Sigmoid colon (tissue), 7 donors: Measurements from ENCODE around the gene IZUMO2. TPM values are rescaled to one million over a fixed set of nuclear protein-coding genes. Genes with fewer than 3 reads are reported as not detected.

Source experiments
- DNase-seq: peaks from one replicate; pipeline ENCODE4 v3.0.0-alpha.2; 2019
- H3K27ac ChIP-seq, 4 donors: fragments of 200-600 bp; sonication (generic); one replicate each; pipeline ENCODE4 v1.5.1; 2016 to 2019; ENCODE audit warnings: mild to moderate bottlenecking in 1 of 4
- H3K27me3 ChIP-seq, 3 donors: fragments of 200-600 bp; sonication (generic); one replicate each; pipeline ENCODE4 v1.5.1; 2019; ENCODE audit warnings: mild to moderate bottlenecking in 1 of 3
- H3K36me3 ChIP-seq, 4 donors: fragments of 200-600 bp; sonication (generic); one replicate each; pipeline ENCODE4 v1.5.1; 2016 to 2019
- H3K4me1 ChIP-seq, 4 donors: fragments of 200-600 bp; sonication (generic); one replicate each; pipeline ENCODE4 v1.5.1; 2017 to 2019
- H3K4me3 ChIP-seq, 4 donors: fragments of 200-600 bp; sonication (generic); one replicate each; pipeline ENCODE4 v1.5.1; 2017 to 2019; ENCODE audit warnings: mild to moderate bottlenecking in 2 of 4, moderate library complexity in 1 of 4
- H3K9me3 ChIP-seq, 4 donors: fragments of 200-600 bp in 3 of 4; sonication (generic) in 3 of 4; one replicate each; pipeline versions ENCODE4 v1.5.1 to v1.6.1; 2013 to 2019
- CTCF ChIP-seq, 4 experiments: fragments of 450-650 bp in 3 of 4; fragments of 200-600 bp in 1 of 4; IDR thresholded peaks; one replicate each; pipeline ENCODE4 v1.5.1; 2016 to 2019; ENCODE audit warnings: antibody characterized with exemption in 4 of 4, mild to moderate bottlenecking in 3 of 4, moderate library complexity in 2 of 4
- EP300 ChIP-seq, 4 donors: sonication (generic); formaldehyde crosslinking; IDR thresholded peaks; one replicate each; pipeline ENCODE4 v1.6.1; 2017; ENCODE audit warnings: antibody characterized with exemption in 4 of 4
- POLR2A ChIP-seq, 2 donors: fragments of 450-650 bp; IDR thresholded peaks; one replicate each; pipeline ENCODE4 v1.6.1; 2016; ENCODE audit warnings: antibody characterized with exemption in 2 of 2, mild to moderate bottlenecking in 2 of 2, moderate library complexity in 2 of 2
- POLR2AphosphoS5 ChIP-seq, 4 donors: sonication (generic); formaldehyde crosslinking; IDR thresholded peaks; one replicate each; pipeline ENCODE4 v1.6.1; 2017; ENCODE audit warnings: antibody characterized with exemption in 4 of 4
- WGBS, 2 donors: extraction: QIAGEN DNeasy Blood & Tissue Kit; methylation state at CpG; one replicate each; pipeline ENCODE4 v1.1.7; 2013; 5-methylcytosine and 5-hydroxymethylcytosine counted together
- intact Hi-C: fragments of 100-400 bp; cut with DNase I; formaldehyde crosslinking; loops from one replicate; pipeline ENCODE4 v1.15.1; 2023
- polyA plus RNA-seq, 3 donors: library from polyadenylated mRNA; stranded (reverse); fragments of 200-250 nt; gene quantifications; one replicate each; pipeline ENCODE4 v1.2.3, GENCODE V29; 2013
- total RNA-seq, 4 donors: library from RNA; depleted of rRNA; stranded (reverse); fragments of >200 nt; gene quantifications; one replicate each; pipeline ENCODE4 v1.1.0, GENCODE V29; 2016
- donor health status: healthy with polysubstance abuse.
- donor health status: Bipolar disorder and iron deficiency.
- donor health status: healthy.

The IZUMO2 gene
- total and polyA plus RNA-seq, 7 donors: not detected

- Histone ChIP-seq H3K4me1 (peaks cover 0 to 19% (median 17%) of the 10 kb centered on the region in 4 donors), H3K27ac (peak overlapping the region in 2 of 4 donors; percentile 26 to 50), H3K4me3 (no peak overlapping the region), H3K36me3 (no peaks in the 10 kb centered on the region), H3K27me3 (peaks cover 40 to 65% (median 42%) of the 10 kb centered on the region in 3 donors), H3K9me3 (no peaks in the 10 kb centered on the region)
- TF ChIP-seq CTCF (IDR thresholded peaks at IDR 0.05) (peak in 1 of 4 experiments; percentile 29), EP300 (IDR thresholded peaks at IDR 0.05) (no peak), POLR2A (IDR thresholded peaks at IDR 0.05) (peak in 1 of 2 donors; percentile 47)
- 4 to 24% methylated on average over 12 of the region's 12 CpGs for WGBS, 2 donors
- DNase-seq: no peak
- intact Hi-C loops: no loop called here
Measured at GRCh38 chr19:50205681-50206138, 42.6 kb upstream of the IZUMO2 start.

GRCh38 chr19:50204811-50205675 lies 42.0 kb upstream of the IZUMO2 start:
- DNase-seq: no peak
- intact Hi-C loops: no loop called here
- Histone ChIP-seq H3K36me3 (no peaks in the 10 kb centered on the region), H3K27me3 (peaks cover 42 to 72% (median 43%) of the 10 kb centered on the region in 3 donors), H3K4me1 (peaks cover 0 to 19% (median 17%) of the 10 kb centered on the region in 4 donors), H3K4me3 (no peak overlapping the region), H3K9me3 (no peaks in the 10 kb centered on the region), H3K27ac (peak overlapping the region in 2 of 4 donors; percentile 26 to 50)
- 3 to 8% methylated on average over 49 of the region's 49 CpGs for WGBS, 2 donors
- TF ChIP-seq POLR2AphosphoS5 (IDR thresholded peaks at IDR 0.05) (no peak), CTCF (IDR thresholded peaks at IDR 0.05) (no peak), EP300 (IDR thresholded peaks at IDR 0.05) (no peak), POLR2A (IDR thresholded peaks at IDR 0.05) (no peak)

GRCh38 chr19:50204081-50204428 lies 41.0 kb upstream of the IZUMO2 start:
- H3K4me3 ChIP-seq: peak overlapping the region in 3 of 4 donors; percentile 41 to 53 (median 52)

GRCh38 chr19:50203281-50204080 lies 40.4 kb upstream of the IZUMO2 start, which contains the start of gene MYH14:
Gene MYH14 (plus strand): TSS chr19:50203622. CDS start chr19:50210366, 6,744 bp downstream.
- 2 to 6% methylated on average over 78 of the region's 78 CpGs for WGBS, 2 donors
- H3K4me3 ChIP-seq: peak within 1 kb of the TSS; percentile 19 to 53 (median 46)
- intact Hi-C loops: no loop called here
- peak within 1 kb of the TSS in 3 of 4 donors; percentile 47 to 63 (median 50) for H3K27ac ChIP-seq
- no peak for TF ChIP-seq POLR2AphosphoS5 (IDR thresholded peaks at IDR 0.05)
- TF ChIP-seq EP300 (IDR thresholded peaks at IDR 0.05): no peak
- no peak for TF ChIP-seq CTCF (IDR thresholded peaks at IDR 0.05)
- TF ChIP-seq POLR2A (IDR thresholded peaks at IDR 0.05): peak in 1 of 2 donors; percentile 52
- no peaks in the 10 kb centered on the region for H3K36me3 ChIP-seq
- H3K27me3 ChIP-seq: peaks cover 42 to 77% (median 43%) of the 10 kb centered on the region in 3 donors
- peak; percentile 81 for DNase-seq
- H3K4me1 ChIP-seq: peaks cover 0 to 28% (median 22%) of the 10 kb centered on the region in 4 donors
- H3K9me3 ChIP-seq: no peaks in the 10 kb centered on the region

More at GRCh38 chr19:50204081-50204428, 41.0 kb upstream of the IZUMO2 start:
- no peak for DNase-seq
- H3K27me3 ChIP-seq: peaks cover 42 to 77% (median 43%) of the 10 kb centered on the region in 3 donors
- H3K36me3 ChIP-seq: no peaks in the 10 kb centered on the region
- peak overlapping the region in 2 of 4 donors; percentile 7 to 63 for H3K27ac ChIP-seq
- no peaks in the 10 kb centered on the region for H3K9me3 ChIP-seq
- TF ChIP-seq POLR2AphosphoS5 (IDR thresholded peaks at IDR 0.05) (no peak), POLR2A (IDR thresholded peaks at IDR 0.05) (no peak), CTCF (IDR thresholded peaks at IDR 0.05) (no peak), EP300 (IDR thresholded peaks at IDR 0.05) (no peak)
- WGBS, 2 donors: 29 to 56% methylated on average over 7 of the region's 7 CpGs
- intact Hi-C loops: no loop called here
- peaks cover 0 to 23% (median 20%) of the 10 kb centered on the region in 4 donors for H3K4me1 ChIP-seq
